ENCODE measurements around the gene B3GNT3. TPM values are rescaled to one million over a fixed set of nuclear protein-coding genes. Genes with fewer than 3 reads are reported as not detected.

The B3GNT3 gene
- total and polyA plus RNA-seq, 9 of the 15 experiments (the other 6 are each of a cell fraction or from before 2014, with no cell fraction given), result 0.06 to 0.11 (median 0.07) TPM; not detected in 6

- FAIRE-seq (no peak), DNase-seq (ENCODE audit: extremely low read depth in 1 of 4, low spot score in 3 of 4) (peak in 1 of 4 experiments; percentile 7), ATAC-seq (no peak)
- ChIA-PET POLR2A (no interaction called here), CTCF (ENCODE audit: low intra/inter-chr PET ratio) (no interaction called here)
- Histone ChIP-seq H4K20me1 (replicated peaks; ENCODE audit: control insufficient read depth, insufficient read depth, low read length) (no peaks in the 10 kb centered on the region), H3K4me3 (no peak overlapping the region), H3K27ac (ENCODE audit: extremely low read depth, low read depth, low read length) (no peak overlapping the region), H3K9ac (ENCODE audit: insufficient read depth in 1 of 2, low read depth in 2 of 2, low read length in 2 of 2) (no peak overlapping the region), H3K79me2 (ENCODE audit: control insufficient read depth, insufficient read depth, low read length) (peaks cover 10% of the 10 kb centered on the region; the same call in 2 of the 3 replicates), H2AFZ (ENCODE audit: low read depth, low read length) (no peak overlapping the region), H3K9me1 (ENCODE audit: control insufficient read depth, insufficient read depth, low read length) (peaks cover 4% of the 10 kb centered on the region), H3K9me3 (replicated peaks; ENCODE audit: control insufficient read depth, insufficient read depth, low read depth, low read length) (no peaks in the 10 kb centered on the region), H3K4me1 (replicated peaks in 1 of 2; ENCODE audit: control insufficient read depth in 2 of 2, insufficient read depth in 2 of 2, low read length in 2 of 2) (peaks cover 0 to 39% of the 10 kb centered on the region in 2 experiments; a peak in 3 of 5 replicates), H3K4me2 (ENCODE audit: insufficient read depth, low read length) (no peak overlapping the region), H3K27me3 (ENCODE audit: control insufficient read depth in 2 of 2, insufficient read depth in 2 of 2, low read length in 2 of 2) (peaks cover 7 to 25% of the 10 kb centered on the region in 2 experiments; a peak in 3 of 5 replicates), H3K36me3 (ENCODE audit: control insufficient read depth, insufficient read depth, low read length) (no peaks in the 10 kb centered on the region)
- in situ Hi-C loops (cut with MboI), result no loop called here
- 16% methylated on average over 6 of the region's 6 CpGs for WGBS (ENCODE audit: insufficient coverage, low coverage, missing lambda C conversion rate)
- intact Hi-C loops (cut with micrococcal nuclease), result no loop called here
- no TSS peak for BruUV-seq (replicated peaks)
- TF ChIP-seq PREB (CRISPR knock-in tag; IDR thresholded peaks at IDR 0.05) (no peak), KDM1A (IDR thresholded peaks at IDR 0.05) (0 out of 4 replicates have a peak, but pooled peaks of 1 of the 2 experiments have one; percentile 11), ZNF277 (CRISPR knock-in tag; IDR thresholded peaks at IDR 0.05; ENCODE audit: borderline replicate concordance) (no peak), SMAD2 (IDR thresholded peaks at IDR 0.05; ENCODE audit: low read depth, low read length) (no peak), YBX1 (IDR thresholded peaks at IDR 0.05) (no peak), CBFA2T2 (conservative IDR thresholded peaks at IDR 0.05) (no peak), FOXK1 (CRISPR knock-in tag; IDR thresholded peaks at IDR 0.05; ENCODE audit: borderline replicate concordance) (no peak), SUPT5H (IDR thresholded peaks at IDR 0.05) (no peak), FOXP1 (CRISPR knock-in tag; IDR thresholded peaks at IDR 0.05) (no peak), SMAD1 (IDR thresholded peaks at IDR 0.05; ENCODE audit: low read depth, low read length, partially characterized antibody) (no peak), CREB1 (IDR thresholded peaks at IDR 0.05) (no peak), CREB1 (CRISPR knock-in tag; IDR thresholded peaks at IDR 0.05) (no peak), NFATC3 (IDR thresholded peaks at IDR 0.05) (no peak), TRIM24 (IDR thresholded peaks at IDR 0.05) (no peak), ZNF274 (IDR thresholded peaks at IDR 0.05; ENCODE audit: borderline replicate concordance, low read depth, low read length) (no peak), ZFP36 (IDR thresholded peaks at IDR 0.05; ENCODE audit: low read depth, low read length, partially characterized antibody) (peak; percentile 92), ZNF436 (CRISPR knock-in tag; IDR thresholded peaks at IDR 0.05) (0 out of 2 replicates have a peak, but pooled peaks have one; percentile 27), ZNF445 (CRISPR knock-in tag; IDR thresholded peaks at IDR 0.05; ENCODE audit: low read depth) (no peak), ETV1 (tag; conservative IDR thresholded peaks at IDR 0.05; ENCODE audit: low read depth) (no peak), RAD21 (CRISPR knock-in tag; conservative IDR thresholded peaks at IDR 0.05 in 1 of 2, IDR thresholded peaks at IDR 0.05 in 1 of 2) (no peak), BCOR (IDR thresholded peaks at IDR 0.05) (peak; percentile 53), TCF15 (CRISPR knock-in tag; IDR thresholded peaks at IDR 0.05) (no peak), STAG1 (CRISPR knock-in tag; IDR thresholded peaks at IDR 0.05; ENCODE audit: borderline replicate concordance) (no peak), BCL6 (CRISPR knock-in tag; IDR thresholded peaks at IDR 0.05) (no peak), MAZ (CRISPR knock-in tag; conservative IDR thresholded peaks at IDR 0.05 in 1 of 2, IDR thresholded peaks at IDR 0.05 in 1 of 2) (no peak)
These were observed 45.1 kb downstream of the B3GNT3 start for GRCh38 chr19:17840019-17840418.

Data from K562 (cell line).